ENCODE data around the gene APOC3.

Gene APOC3

DNA sequence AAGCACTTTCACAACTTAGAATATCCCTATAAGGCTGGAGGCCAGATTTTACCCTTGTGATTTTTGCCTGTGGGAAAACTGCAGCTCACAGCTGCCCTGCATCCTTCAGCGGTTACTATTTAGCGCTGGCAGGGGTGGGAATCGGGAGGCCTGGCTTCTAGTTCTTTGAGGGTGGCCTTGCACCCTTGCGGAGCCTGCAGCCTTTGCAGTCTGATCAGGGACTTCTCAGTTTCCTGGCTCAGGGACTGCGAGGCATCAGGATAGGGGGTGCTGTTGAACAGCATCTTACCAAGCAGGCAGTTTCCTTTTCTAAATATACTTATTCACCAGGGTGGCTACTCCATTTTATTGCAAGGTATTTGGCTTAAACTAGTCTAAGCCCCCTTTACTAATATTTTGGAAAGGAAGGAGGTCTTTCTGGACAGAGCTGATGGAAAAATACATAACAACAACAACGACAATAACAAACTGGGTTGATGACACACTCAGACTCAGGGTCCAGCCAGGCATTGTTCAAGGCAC, 10.6 kb downstream of the APOC3 start:
- ATAC-seq (ENCODE audit: low read depth) = no peak
- H3K4me1 ChIP-seq (ENCODE audit: insufficient read depth, poor library complexity, severe bottlenecking) = no peaks in the 10 kb centered on the region

DNA sequence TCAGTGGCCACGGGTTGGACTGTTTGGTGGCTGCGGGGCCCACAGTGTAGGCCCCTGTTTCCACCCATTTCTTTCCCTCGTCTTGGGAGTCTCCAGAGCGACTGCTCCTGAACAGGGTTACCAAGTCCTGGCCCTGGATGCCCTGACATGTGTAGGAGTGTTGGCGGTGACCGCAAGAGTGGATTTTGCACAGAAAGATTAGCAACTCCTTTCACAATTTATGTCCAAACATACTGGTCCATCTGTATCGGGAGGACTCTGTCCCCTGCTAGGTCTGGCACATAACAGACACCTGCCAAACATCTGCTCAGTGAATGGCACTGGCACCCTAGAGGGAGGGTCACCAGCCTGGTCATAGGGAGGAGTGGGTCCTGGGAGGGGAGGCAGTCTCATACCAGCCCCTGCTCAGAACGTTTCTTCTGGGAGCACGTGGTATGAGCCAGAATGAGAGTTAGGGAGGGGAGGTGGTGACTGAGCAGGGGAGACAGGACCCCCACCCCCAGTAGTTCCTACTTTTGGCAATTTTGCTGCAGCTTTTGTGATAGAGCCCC, 11.1 kb downstream of the APOC3 start:
- no peak for DNase-seq (ENCODE audit: low spot score)
- Histone ChIP-seq H3K36me3 (ENCODE audit: low read depth) (peaks cover 1% of the 10 kb centered on the region), H3K4me3 (ENCODE audit: severe bottlenecking) (no peak overlapping the region), H3K4me1 (ENCODE audit: insufficient read depth, poor library complexity, severe bottlenecking) (no peaks in the 10 kb centered on the region), H3K27ac (ENCODE audit: poor library complexity, severe bottlenecking) (no peak overlapping the region), H3K27me3 (ENCODE audit: insufficient read depth, poor library complexity, severe bottlenecking) (no peaks in the 10 kb centered on the region), H3K9me3 (ENCODE audit: severe bottlenecking) (no peaks in the 10 kb centered on the region)
- TF ChIP-seq, protein P1, sequence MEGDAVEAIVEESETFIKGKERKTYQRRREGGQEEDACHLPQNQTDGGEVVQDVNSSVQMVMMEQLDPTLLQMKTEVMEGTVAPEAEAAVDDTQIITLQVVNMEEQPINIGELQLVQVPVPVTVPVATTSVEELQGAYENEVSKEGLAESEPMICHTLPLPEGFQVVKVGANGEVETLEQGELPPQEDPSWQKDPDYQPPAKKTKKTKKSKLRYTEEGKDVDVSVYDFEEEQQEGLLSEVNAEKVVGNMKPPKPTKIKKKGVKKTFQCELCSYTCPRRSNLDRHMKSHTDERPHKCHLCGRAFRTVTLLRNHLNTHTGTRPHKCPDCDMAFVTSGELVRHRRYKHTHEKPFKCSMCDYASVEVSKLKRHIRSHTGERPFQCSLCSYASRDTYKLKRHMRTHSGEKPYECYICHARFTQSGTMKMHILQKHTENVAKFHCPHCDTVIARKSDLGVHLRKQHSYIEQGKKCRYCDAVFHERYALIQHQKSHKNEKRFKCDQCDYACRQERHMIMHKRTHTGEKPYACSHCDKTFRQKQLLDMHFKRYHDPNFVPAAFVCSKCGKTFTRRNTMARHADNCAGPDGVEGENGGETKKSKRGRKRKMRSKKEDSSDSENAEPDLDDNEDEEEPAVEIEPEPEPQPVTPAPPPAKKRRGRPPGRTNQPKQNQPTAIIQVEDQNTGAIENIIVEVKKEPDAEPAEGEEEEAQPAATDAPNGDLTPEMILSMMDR (IDR thresholded peaks at IDR 0.05; ENCODE audit: poor library complexity, severe bottlenecking) = no peak
- no peak for ATAC-seq (ENCODE audit: low read depth)

More for the DNA sequence above, 10.6 kb downstream of the APOC3 start:
- TF ChIP-seq, protein P1 (IDR thresholded peaks at IDR 0.05; ENCODE audit: poor library complexity, severe bottlenecking) = no peak
- Histone ChIP-seq H3K36me3 (ENCODE audit: low read depth) (no peaks in the 10 kb centered on the region), H3K27me3 (ENCODE audit: insufficient read depth, poor library complexity, severe bottlenecking) (no peaks in the 10 kb centered on the region), H3K27ac (ENCODE audit: poor library complexity, severe bottlenecking) (no peak overlapping the region), H3K9me3 (ENCODE audit: severe bottlenecking) (no peaks in the 10 kb centered on the region), H3K4me3 (ENCODE audit: severe bottlenecking) (no peak overlapping the region)
- no peak for DNase-seq (ENCODE audit: low spot score)

DNA sequence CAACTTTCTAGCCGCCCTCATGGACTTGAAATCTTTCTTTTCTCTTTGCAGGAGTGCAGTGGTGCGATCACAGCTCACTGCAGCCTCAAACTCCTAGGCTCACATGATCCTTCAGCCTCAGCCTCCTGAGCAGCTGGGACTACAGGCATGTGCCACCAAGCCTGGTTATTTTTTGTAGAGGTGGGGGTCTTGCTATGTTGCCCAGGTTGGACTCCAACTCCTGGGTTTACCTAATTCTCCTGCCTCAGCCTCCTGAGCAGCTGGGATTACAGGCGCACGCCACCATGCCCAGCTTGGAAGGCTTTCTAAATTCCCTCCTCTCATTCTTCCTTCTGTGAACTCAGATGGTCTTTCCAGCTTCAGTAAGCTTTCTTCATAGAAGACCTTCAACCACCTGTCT, 12.4 kb downstream of the APOC3 start:
- Histone ChIP-seq H3K4me1 (ENCODE audit: insufficient read depth, poor library complexity, severe bottlenecking) (no peaks in the 10 kb centered on the region), H3K36me3 (ENCODE audit: low read depth) (peaks cover 12% of the 10 kb centered on the region), H3K27me3 (ENCODE audit: insufficient read depth, poor library complexity, severe bottlenecking) (no peaks in the 10 kb centered on the region), H3K4me3 (ENCODE audit: severe bottlenecking) (no peak overlapping the region), H3K9me3 (ENCODE audit: severe bottlenecking) (no peaks in the 10 kb centered on the region), H3K27ac (ENCODE audit: poor library complexity, severe bottlenecking) (no peak overlapping the region)
- DNase-seq (ENCODE audit: low spot score) (no peak), ATAC-seq (ENCODE audit: low read depth) (no peak)
- TF ChIP-seq, protein P1 (IDR thresholded peaks at IDR 0.05; ENCODE audit: poor library complexity, severe bottlenecking) = no peak

DNA sequence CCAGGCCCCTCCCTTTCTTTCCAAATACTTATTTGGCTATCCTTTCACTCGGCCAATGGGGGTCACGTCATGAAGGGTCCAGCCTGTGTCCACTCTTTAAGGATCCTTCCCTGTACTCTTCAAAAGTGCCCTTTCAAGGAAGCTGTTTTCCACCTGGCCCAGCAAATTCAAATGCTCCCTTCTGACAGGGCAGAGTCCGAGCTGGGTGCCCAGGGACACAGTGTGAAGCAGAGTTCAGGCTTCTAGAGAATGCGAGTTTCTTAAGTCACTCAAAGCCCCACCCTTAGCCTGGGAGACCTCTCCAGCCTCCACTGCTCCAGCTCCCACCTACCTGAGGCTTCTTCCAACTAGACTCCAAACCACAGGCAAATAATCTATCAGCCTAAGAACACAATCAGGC, 13.2 kb downstream of the APOC3 start:
- H3K36me3 ChIP-seq (ENCODE audit: low read depth) = peaks cover 20% of the 10 kb centered on the region
- H3K4me3 ChIP-seq (ENCODE audit: severe bottlenecking) = no peak overlapping the region
- no peaks in the 10 kb centered on the region for H3K4me1 ChIP-seq (ENCODE audit: insufficient read depth, poor library complexity, severe bottlenecking)
- TF ChIP-seq, protein P1 (IDR thresholded peaks at IDR 0.05; ENCODE audit: poor library complexity, severe bottlenecking) = no peak
- H3K27ac ChIP-seq (ENCODE audit: poor library complexity, severe bottlenecking) = no peak overlapping the region
- no peak for DNase-seq (ENCODE audit: low spot score)
- ATAC-seq (ENCODE audit: low read depth) = no peak
- no peaks in the 10 kb centered on the region for H3K9me3 ChIP-seq (ENCODE audit: severe bottlenecking)
- no peaks in the 10 kb centered on the region for H3K27me3 ChIP-seq (ENCODE audit: insufficient read depth, poor library complexity, severe bottlenecking)

DNA sequence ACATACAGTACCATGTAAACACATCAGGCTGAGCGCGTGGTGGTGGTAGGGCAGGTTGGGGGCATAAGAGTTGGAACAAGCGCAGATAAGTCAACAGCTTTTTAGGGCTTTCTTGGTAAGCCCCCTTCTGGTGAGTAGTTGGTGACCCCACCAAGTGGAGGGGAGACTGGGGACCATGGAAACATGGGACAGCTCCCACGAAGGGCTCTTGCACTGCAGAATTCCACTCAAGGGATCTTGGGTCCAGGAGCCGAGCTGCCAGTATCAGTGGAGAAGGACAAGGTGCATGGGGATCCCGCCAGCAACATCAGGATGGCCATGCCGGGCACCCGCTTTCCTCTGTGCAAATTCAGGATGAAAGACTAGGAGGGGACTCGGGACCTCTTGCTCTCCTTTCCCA, 14.0 kb downstream of the APOC3 start:
- Histone ChIP-seq H3K4me1 (ENCODE audit: insufficient read depth, poor library complexity, severe bottlenecking) (no peaks in the 10 kb centered on the region), H3K4me3 (ENCODE audit: severe bottlenecking) (no peak overlapping the region), H3K36me3 (ENCODE audit: low read depth) (peaks cover 27% of the 10 kb centered on the region), H3K27ac (ENCODE audit: poor library complexity, severe bottlenecking) (no peak overlapping the region), H3K9me3 (ENCODE audit: severe bottlenecking) (no peaks in the 10 kb centered on the region), H3K27me3 (ENCODE audit: insufficient read depth, poor library complexity, severe bottlenecking) (no peaks in the 10 kb centered on the region)
- no peak for ATAC-seq (ENCODE audit: low read depth)
- TF ChIP-seq, protein P1 (IDR thresholded peaks at IDR 0.05; ENCODE audit: poor library complexity, severe bottlenecking) = no peak
- DNase-seq (ENCODE audit: low spot score) = no peak

Data from RWPE2 (cell line).